22Rv1 (cell line): ENCODE results near the gene CACYBP.

Experiments
- H3K27ac ChIP-seq: fragments of 450-650 bp; 2 replicates; pipeline ENCODE4 v1.5.1; 2017
- ZFX ChIP-seq: fragments of 450-650 bp; IDR thresholded peaks from 2 replicates; pipeline ENCODE4 v1.6.1; 2017; ENCODE audit warnings: antibody characterized with exemption, borderline replicate concordance
- TF ChIP-seq, protein P1 (sequence below): fragments of 450-650 bp; IDR thresholded peaks from 2 replicates; pipeline ENCODE4 v1.5.1; 2017; ENCODE audit warnings: mild to moderate bottlenecking

The CACYBP gene

DNA sequence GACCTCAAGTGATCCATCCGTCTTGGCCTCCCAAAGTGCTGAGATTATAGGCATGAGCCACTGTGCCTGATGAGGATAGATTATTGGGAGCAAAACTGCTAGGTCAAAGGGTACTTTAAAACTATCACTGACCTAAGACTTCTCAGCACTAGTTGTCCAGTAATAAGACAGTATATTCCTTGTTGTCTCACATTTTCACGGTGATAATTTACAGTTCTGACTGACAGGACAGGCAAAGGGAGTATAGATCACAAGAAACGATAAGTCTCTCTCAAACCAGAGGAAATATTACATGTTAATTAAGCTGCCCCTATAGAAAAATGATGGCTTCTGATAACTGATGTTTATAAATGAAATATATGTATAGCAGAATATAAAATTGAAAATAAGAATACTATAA is 19.8 kb downstream of the CACYBP start:
- TF ChIP-seq, protein P1, sequence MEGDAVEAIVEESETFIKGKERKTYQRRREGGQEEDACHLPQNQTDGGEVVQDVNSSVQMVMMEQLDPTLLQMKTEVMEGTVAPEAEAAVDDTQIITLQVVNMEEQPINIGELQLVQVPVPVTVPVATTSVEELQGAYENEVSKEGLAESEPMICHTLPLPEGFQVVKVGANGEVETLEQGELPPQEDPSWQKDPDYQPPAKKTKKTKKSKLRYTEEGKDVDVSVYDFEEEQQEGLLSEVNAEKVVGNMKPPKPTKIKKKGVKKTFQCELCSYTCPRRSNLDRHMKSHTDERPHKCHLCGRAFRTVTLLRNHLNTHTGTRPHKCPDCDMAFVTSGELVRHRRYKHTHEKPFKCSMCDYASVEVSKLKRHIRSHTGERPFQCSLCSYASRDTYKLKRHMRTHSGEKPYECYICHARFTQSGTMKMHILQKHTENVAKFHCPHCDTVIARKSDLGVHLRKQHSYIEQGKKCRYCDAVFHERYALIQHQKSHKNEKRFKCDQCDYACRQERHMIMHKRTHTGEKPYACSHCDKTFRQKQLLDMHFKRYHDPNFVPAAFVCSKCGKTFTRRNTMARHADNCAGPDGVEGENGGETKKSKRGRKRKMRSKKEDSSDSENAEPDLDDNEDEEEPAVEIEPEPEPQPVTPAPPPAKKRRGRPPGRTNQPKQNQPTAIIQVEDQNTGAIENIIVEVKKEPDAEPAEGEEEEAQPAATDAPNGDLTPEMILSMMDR, result no peak
- TF ChIP-seq ZFX, result no peak
- H3K27ac ChIP-seq, result no peak overlapping the region

DNA sequence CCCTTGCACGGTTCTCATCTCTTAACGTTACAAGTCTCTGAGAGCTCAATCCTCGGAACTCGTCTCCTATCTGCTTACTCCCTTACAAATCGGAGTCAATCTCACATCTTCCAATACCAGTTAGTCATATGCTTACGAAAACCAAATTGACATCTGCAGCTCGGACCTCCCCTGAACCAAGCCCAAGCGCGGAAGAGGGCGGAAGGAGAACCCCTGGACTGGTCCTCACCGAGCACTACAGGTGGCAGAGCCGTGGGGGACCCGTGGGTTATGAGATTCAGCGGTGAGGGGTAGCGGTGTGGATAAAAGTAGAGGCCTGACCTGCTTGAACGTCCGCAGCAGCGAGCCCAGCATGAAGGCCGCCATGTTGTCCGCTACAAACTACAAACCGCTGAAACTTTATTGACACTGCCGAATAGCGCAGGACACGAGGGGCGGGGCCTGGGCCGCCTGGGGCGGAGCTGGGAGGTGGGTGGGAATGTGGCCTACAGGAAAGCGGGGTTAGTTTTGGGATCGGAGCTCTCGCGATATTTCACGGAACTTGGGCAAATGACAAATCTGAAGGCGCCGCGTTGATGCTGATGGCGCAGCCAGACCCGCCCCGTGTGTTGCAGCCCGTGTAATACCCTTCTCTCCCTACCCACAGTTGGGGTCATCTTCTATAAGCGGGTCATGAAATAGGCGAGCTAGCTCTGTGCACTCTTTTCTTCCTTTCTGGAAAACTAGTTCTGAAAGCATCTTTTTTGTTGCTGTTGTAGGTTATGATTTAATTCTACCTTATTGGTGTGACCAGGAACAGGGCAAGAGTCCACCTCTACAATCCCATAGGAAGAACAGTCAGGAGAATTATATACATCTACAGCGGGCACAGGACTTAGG is 23.5 kb downstream of the CACYBP start, which contains the start of gene MRPS14:
TSS of gene MRPS14 (minus strand) at position 383 of the 879 bp plus-strand sequence. CDS start at position 366, 17 bp downstream.
- TF ChIP-seq, protein P1, result no peak
- no peak for TF ChIP-seq ZFX
- H3K27ac ChIP-seq, result peak within 1 kb of the TSS; percentile 77

DNA sequence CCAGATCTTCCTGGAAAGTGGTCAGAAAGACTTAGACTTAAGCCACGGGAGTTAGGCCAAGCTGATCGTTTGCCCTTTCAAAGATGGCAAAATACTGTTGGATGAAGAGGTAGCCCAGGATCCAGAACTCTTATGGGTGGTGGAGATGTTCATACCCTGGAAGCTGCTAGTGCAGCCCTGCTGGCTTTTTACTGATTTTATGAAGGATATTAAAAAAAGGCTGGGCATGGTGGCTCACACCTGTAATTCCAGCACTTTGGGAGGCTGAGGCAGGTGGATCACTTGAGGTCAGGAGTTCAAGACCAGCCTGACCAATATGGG is 24.1 kb downstream of the CACYBP start:
- peak overlapping the region; percentile 77 for H3K27ac ChIP-seq

DNA sequence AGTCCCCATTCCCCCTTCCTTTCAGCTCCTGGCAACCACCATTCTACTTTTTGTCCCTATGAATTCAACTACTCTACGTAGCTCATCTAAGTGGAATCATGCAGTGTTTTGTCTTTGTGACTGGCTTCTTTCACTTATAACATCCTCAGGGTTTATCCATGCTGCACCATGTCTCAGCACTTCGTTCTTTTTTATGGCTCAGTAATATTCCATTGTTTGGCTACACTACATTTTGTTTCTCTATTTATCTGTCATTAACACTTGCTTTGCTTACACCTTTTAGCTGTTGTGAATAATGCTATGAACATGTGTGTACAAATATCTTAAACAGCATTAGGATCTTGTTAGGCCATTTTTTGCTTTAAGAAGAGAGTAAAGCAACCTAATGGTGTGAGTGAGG is 25.0 kb downstream of the CACYBP start:
- TF ChIP-seq, protein P1, result no peak
- no peak for TF ChIP-seq ZFX
- H3K27ac ChIP-seq, result no peak overlapping the region

DNA sequence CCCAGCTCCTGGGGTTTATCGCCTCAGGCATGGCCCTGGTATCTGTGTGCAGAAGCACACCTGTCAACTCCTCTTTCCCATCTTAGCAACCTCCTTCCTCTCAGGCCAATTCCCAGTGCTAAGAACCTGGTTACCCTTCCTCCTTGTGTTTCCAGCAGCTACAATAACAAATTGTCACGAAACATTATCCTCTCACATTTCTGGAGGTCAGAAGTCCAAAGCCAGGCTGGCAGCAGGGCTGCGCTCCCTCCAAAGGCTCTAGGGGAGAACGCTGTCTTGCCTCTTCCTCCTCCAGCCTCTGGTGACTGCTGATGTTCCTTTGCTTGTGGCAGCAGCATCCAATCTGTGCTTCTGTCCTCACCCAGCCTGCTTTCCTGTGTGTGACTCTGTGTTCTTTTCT is 34.2 kb downstream of the CACYBP start:
- no peak overlapping the region for H3K27ac ChIP-seq
- TF ChIP-seq, protein P1, result no peak
- TF ChIP-seq ZFX, result no peak

DNA sequence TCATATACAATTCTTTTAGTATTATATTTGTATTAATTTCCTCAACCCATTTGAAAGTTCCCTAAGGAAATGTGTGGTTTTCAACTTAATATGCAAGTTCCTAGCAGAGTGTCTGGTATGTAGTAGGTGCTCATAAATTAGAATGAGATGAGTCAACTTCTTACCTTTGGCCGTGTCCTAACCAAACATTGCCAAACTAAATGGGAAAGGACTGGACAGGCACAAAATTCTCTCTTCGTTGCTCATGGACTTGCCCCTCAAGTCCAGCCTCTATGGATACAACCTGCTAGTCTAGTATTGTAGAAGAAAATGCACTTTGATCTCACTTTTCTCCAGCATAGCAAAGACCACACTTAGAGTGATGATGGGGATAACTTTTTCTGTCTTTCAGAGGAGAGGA is 35.0 kb downstream of the CACYBP start:
- no peak overlapping the region for H3K27ac ChIP-seq
- TF ChIP-seq ZFX, result no peak
- TF ChIP-seq, protein P1, result no peak

DNA sequence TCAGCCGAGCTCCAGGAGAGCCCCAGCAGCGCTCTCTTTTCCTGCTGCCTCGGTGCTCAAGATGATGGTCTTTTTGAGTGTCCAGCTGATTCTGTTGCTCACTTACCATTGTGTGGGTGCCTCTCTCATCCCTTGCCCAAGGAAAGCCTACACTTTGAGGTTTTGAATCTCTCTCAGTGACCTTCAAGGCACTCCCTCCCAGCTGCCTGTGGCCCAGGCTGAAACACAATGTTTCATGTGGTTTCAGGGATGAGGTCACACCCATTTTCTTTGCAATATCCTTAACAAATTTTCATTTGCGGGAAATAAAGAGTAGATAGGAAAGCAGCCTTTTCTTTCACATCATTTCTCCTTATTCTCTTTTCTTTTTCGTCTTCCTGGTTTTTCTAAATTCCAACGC is 36.1 kb downstream of the CACYBP start:
- H3K27ac ChIP-seq, result no peak overlapping the region
- no peak for TF ChIP-seq ZFX
- TF ChIP-seq, protein P1, result no peak
